ENCODE results near the gene ORAI1. TPM values are rescaled to one million over a fixed set of nuclear protein-coding genes. Genes with fewer than 3 reads are reported as not detected.

Gene ORAI1
- total and polyA plus RNA-seq, 2 of the 13 experiments (the other 11 are each of a cell fraction or from before 2014, with no cell fraction given) = 9.2 to 17.2 TPM

- peaks cover 4% of the 10 kb centered on the region for H3K79me2 ChIP-seq (ENCODE audit: insufficient read depth, low read length)
- FAIRE-seq = no peak
- BruUV-seq (replicated peaks) = no TSS peak
These were observed 8.5 kb downstream of the ORAI1 start for GRCh38 chr12:121634836-121635235.

More at GRCh38 chr12:121634836-121635235, 8.5 kb downstream of the ORAI1 start:
- ATAC-seq (no peak), DNase-seq (ENCODE audit: low spot score) (no peak)
- no peak overlapping the region for H3K27ac ChIP-seq (ENCODE audit: extremely low read length, insufficient read depth, low read length)
- H3K4me3 ChIP-seq (replicated peaks in 1 of 3; ENCODE audit: insufficient read depth in 1 of 3, low read depth in 2 of 3, low read length in 3 of 3) = no peak overlapping the region
- no peak overlapping the region for H3K4me2 ChIP-seq (ENCODE audit: low read depth, low read length)
- no peaks in the 10 kb centered on the region for H4K20me1 ChIP-seq (ENCODE audit: insufficient read depth, low read length)
- no peaks in the 10 kb centered on the region for H3K27me3 ChIP-seq (ENCODE audit: control insufficient read depth in 1 of 2, insufficient read depth in 2 of 2, low read length in 2 of 2)
- H2AFZ ChIP-seq (ENCODE audit: low read length) = no peak overlapping the region
- H3K36me3 ChIP-seq (replicated peaks in 1 of 2; ENCODE audit: control insufficient read depth in 1 of 2, insufficient read depth in 2 of 2, low read length in 2 of 2) = no peaks in the 10 kb centered on the region; a peak in 2 of 5 replicates
- H3K9ac ChIP-seq (ENCODE audit: insufficient read depth, low read depth, low read length) = no peak overlapping the region
- ChIA-PET POLR2A (interaction anchor here (0.7 to 1.4 kb wide), 2 partner anchors 8 to 39 kb away, joined by 3 to 6 read pairs; partner anchors contain the start of gene ORAI1), CTCF (ENCODE audit: low intra/inter-chr PET ratio, low total read pairs) (no interaction called here)
- TF ChIP-seq KLF12 (CRISPR knock-in tag; IDR thresholded peaks at IDR 0.05; ENCODE audit: borderline replicate concordance) (no peak), RFX3 (CRISPR knock-in tag; IDR thresholded peaks at IDR 0.05) (no peak), HNRNPK (IDR thresholded peaks at IDR 0.05; ENCODE audit: low read depth, low read length, poor library complexity, severe bottlenecking) (no peak), DDIT3 (CRISPR knock-in tag; IDR thresholded peaks at IDR 0.05) (no peak), ZNF160 (CRISPR knock-in tag; IDR thresholded peaks at IDR 0.05) (no peak), ZFP1 (CRISPR knock-in tag; IDR thresholded peaks at IDR 0.05) (no peak), CENPBD1 (CRISPR knock-in tag; IDR thresholded peaks at IDR 0.05; ENCODE audit: borderline replicate concordance, low read depth) (no peak), MIER3 (CRISPR knock-in tag; IDR thresholded peaks at IDR 0.05; ENCODE audit: borderline replicate concordance) (no peak), YY1 (IDR thresholded peaks at IDR 0.05; ENCODE audit: insufficient read depth, insufficient replicate concordance, low read depth, low read length) (no peak)
- TF ChIP-seq, protein P1, sequence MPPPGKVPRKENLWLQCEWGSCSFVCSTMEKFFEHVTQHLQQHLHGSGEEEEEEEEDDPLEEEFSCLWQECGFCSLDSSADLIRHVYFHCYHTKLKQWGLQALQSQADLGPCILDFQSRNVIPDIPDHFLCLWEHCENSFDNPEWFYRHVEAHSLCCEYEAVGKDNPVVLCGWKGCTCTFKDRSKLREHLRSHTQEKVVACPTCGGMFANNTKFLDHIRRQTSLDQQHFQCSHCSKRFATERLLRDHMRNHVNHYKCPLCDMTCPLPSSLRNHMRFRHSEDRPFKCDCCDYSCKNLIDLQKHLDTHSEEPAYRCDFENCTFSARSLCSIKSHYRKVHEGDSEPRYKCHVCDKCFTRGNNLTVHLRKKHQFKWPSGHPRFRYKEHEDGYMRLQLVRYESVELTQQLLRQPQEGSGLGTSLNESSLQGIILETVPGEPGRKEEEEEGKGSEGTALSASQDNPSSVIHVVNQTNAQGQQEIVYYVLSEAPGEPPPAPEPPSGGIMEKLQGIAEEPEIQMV (CRISPR knock-in tag; IDR thresholded peaks at IDR 0.05; ENCODE audit: low read depth) = no peak
- TF ChIP-seq, protein P2, sequence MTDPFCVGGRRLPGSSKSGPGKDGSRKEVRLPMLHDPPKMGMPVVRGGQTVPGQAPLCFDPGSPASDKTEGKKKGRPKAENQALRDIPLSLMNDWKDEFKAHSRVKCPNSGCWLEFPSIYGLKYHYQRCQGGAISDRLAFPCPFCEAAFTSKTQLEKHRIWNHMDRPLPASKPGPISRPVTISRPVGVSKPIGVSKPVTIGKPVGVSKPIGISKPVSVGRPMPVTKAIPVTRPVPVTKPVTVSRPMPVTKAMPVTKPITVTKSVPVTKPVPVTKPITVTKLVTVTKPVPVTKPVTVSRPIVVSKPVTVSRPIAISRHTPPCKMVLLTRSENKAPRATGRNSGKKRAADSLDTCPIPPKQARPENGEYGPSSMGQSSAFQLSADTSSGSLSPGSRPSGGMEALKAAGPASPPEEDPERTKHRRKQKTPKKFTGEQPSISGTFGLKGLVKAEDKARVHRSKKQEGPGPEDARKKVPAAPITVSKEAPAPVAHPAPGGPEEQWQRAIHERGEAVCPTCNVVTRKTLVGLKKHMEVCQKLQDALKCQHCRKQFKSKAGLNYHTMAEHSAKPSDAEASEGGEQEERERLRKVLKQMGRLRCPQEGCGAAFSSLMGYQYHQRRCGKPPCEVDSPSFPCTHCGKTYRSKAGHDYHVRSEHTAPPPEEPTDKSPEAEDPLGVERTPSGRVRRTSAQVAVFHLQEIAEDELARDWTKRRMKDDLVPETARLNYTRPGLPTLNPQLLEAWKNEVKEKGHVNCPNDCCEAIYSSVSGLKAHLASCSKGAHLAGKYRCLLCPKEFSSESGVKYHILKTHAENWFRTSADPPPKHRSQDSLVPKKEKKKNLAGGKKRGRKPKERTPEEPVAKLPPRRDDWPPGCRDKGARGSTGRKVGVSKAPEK (CRISPR knock-in tag; IDR thresholded peaks at IDR 0.05; ENCODE audit: borderline replicate concordance) = no peak
- in situ Hi-C loops (cut with HindIII; ENCODE audit: extremely low pct_ligation_motif_present, low pct_unique_long_range_greater_than_20kb) (no loop called here), intact Hi-C loops (cut with micrococcal nuclease; ENCODE audit: unreplicated experiment) (no loop called here)
- H3K4me1 ChIP-seq (ENCODE audit: insufficient read depth, low read length) = peaks cover 42% of the 10 kb centered on the region
- WGBS (ENCODE audit: low lambda C conversion rate) = 98% methylated on average over 12 of the region's 13 CpGs
- H3K9me3 ChIP-seq (ENCODE audit: low read length) = no peaks in the 10 kb centered on the region
